Measurements from ENCODE around the gene FHIT. TPM values are rescaled to one million over a fixed set of nuclear protein-coding genes. Genes with fewer than 3 reads are reported as not detected.

FHIT gene
- polyA plus RNA-seq, 1 of the 3 experiments (the other 2 are of a cell fraction): 0.41 TPM

DNA sequence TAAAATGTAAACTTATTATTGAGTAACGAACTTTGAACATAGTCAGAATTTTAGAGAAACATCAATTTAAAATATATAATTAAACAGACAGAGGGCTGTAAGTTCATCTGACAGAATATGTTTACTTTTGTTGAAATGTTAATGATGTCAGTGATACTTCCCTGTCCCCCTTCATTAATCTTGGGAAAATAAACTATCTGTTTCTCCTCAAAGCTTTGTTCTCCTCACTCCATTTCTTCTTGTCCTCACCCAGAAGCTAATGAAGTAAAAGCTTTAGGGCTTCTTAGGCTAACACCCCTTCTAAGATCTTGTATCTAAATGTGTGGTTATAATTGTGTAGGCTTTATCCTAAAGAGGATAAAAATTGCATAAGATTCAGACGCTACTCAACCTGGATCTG, 1031.8 kb downstream of the FHIT start:
- H3K27ac ChIP-seq (ENCODE audit: low read depth in 2 of 2, low read length in 1 of 2): no peak overlapping the region
- no peaks in the 10 kb centered on the region; a peak in 1 of 4 replicates for H3K4me1 ChIP-seq (ENCODE audit: control insufficient read depth in 1 of 2, insufficient read depth in 2 of 2, low read depth in 1 of 2, low read length in 1 of 2)
- no peaks in the 10 kb centered on the region for H3K9me3 ChIP-seq
- CTCF ChIA-PET: no interaction called here
- TF ChIP-seq YY1 (IDR thresholded peaks at IDR 0.05; ENCODE audit: low read depth) (no peak), TEAD4 (IDR thresholded peaks at IDR 0.05; ENCODE audit: borderline replicate concordance, insufficient read depth) (no peak), PBX3 (IDR thresholded peaks at IDR 0.05) (no peak)
- no peaks in the 10 kb centered on the region for H3K27me3 ChIP-seq (ENCODE audit: insufficient read depth)
- no peaks in the 10 kb centered on the region for H3K36me3 ChIP-seq (replicated peaks in 1 of 2; ENCODE audit: control insufficient read depth in 1 of 2, insufficient read depth in 2 of 2, low read length in 1 of 2)
- no peak overlapping the region for H3K4me3 ChIP-seq (ENCODE audit: low read depth in 2 of 2, low read length in 1 of 2)
- no peak for DNase-seq
- POLR2A ChIA-PET: no interaction called here
- no peak overlapping the region for H2AFZ ChIP-seq (ENCODE audit: low read depth)
- no peaks in the 10 kb centered on the region for H4K20me1 ChIP-seq (ENCODE audit: insufficient read depth)
- no peak overlapping the region for H3K9ac ChIP-seq
- no peak overlapping the region for H3K4me2 ChIP-seq
- WGBS (ENCODE audit: low lambda C conversion rate): 45% methylated on average over 2 of the region's 2 CpGs
- H3K9me2 ChIP-seq: no peaks in the 10 kb centered on the region; the same call in 1 of the 2 replicates
- no peaks in the 10 kb centered on the region for H3K79me2 ChIP-seq (ENCODE audit: insufficient read depth)
- H3F3A ChIP-seq (replicated peaks; ENCODE audit: insufficient read depth): no peaks in the 10 kb centered on the region

GRCh38 chr3:60217156-60217911, 1033.9 kb downstream of the FHIT start:
- Histone ChIP-seq H3K79me2 (ENCODE audit: insufficient read depth) (no peaks in the 10 kb centered on the region), H3K4me3 (ENCODE audit: low read depth in 2 of 2, low read length in 1 of 2) (no peak overlapping the region), H3K9me2 (no peaks in the 10 kb centered on the region; the same call in 1 of the 2 replicates), H4K20me1 (ENCODE audit: insufficient read depth) (no peaks in the 10 kb centered on the region), H3K4me1 (ENCODE audit: control insufficient read depth in 1 of 2, insufficient read depth in 2 of 2, low read depth in 1 of 2, low read length in 1 of 2) (no peaks in the 10 kb centered on the region; a peak in 1 of 4 replicates), H3K27ac (ENCODE audit: low read depth in 2 of 2, low read length in 1 of 2) (no peak overlapping the region), H3F3A (replicated peaks; ENCODE audit: insufficient read depth) (no peaks in the 10 kb centered on the region), H3K36me3 (replicated peaks in 1 of 2; ENCODE audit: control insufficient read depth in 1 of 2, insufficient read depth in 2 of 2, low read length in 1 of 2) (no peaks in the 10 kb centered on the region), H3K4me2 (no peak overlapping the region), H2AFZ (ENCODE audit: low read depth) (no peak overlapping the region), H3K27me3 (ENCODE audit: insufficient read depth) (no peaks in the 10 kb centered on the region), H3K9me3 (no peaks in the 10 kb centered on the region), H3K9ac (no peak overlapping the region)
- ChIA-PET POLR2A (no interaction called here), CTCF (no interaction called here)
- TF ChIP-seq MAX (IDR thresholded peaks at IDR 0.05; ENCODE audit: low read depth) (no peak), RFX5 (IDR thresholded peaks at IDR 0.05; ENCODE audit: low read length) (no peak), EP300 (IDR thresholded peaks at IDR 0.05; ENCODE audit: borderline replicate concordance in 1 of 2, low read depth in 1 of 2, low read length in 1 of 2) (no peak), RAD21 (IDR thresholded peaks at IDR 0.05; ENCODE audit: low read length) (no peak), SIN3A (IDR thresholded peaks at IDR 0.05; ENCODE audit: borderline replicate concordance, low read depth, low read length) (no peak), CHD2 (IDR thresholded peaks at IDR 0.05; ENCODE audit: low read length, partially characterized antibody) (no peak), RCOR1 (IDR thresholded peaks at IDR 0.05; ENCODE audit: low read length) (no peak), FOSL2 (IDR thresholded peaks at IDR 0.05; ENCODE audit: borderline replicate concordance, low read depth) (no peak), FOXM1 (IDR thresholded peaks at IDR 0.05; ENCODE audit: low read depth) (no peak), CTCF (IDR thresholded peaks at IDR 0.05) (no peak), MXI1 (IDR thresholded peaks at IDR 0.05; ENCODE audit: low read depth, low read length) (no peak), GABPA (IDR thresholded peaks at IDR 0.05; ENCODE audit: low read depth) (no peak)
- TF ChIP-seq, protein P1, sequence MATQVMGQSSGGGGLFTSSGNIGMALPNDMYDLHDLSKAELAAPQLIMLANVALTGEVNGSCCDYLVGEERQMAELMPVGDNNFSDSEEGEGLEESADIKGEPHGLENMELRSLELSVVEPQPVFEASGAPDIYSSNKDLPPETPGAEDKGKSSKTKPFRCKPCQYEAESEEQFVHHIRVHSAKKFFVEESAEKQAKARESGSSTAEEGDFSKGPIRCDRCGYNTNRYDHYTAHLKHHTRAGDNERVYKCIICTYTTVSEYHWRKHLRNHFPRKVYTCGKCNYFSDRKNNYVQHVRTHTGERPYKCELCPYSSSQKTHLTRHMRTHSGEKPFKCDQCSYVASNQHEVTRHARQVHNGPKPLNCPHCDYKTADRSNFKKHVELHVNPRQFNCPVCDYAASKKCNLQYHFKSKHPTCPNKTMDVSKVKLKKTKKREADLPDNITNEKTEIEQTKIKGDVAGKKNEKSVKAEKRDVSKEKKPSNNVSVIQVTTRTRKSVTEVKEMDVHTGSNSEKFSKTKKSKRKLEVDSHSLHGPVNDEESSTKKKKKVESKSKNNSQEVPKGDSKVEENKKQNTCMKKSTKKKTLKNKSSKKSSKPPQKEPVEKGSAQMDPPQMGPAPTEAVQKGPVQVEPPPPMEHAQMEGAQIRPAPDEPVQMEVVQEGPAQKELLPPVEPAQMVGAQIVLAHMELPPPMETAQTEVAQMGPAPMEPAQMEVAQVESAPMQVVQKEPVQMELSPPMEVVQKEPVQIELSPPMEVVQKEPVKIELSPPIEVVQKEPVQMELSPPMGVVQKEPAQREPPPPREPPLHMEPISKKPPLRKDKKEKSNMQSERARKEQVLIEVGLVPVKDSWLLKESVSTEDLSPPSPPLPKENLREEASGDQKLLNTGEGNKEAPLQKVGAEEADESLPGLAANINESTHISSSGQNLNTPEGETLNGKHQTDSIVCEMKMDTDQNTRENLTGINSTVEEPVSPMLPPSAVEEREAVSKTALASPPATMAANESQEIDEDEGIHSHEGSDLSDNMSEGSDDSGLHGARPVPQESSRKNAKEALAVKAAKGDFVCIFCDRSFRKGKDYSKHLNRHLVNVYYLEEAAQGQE (IDR thresholded peaks at IDR 0.05; ENCODE audit: low read depth, low read length): no peak
- DNase-seq: no peak
- 31% methylated on average over 3 of the region's 3 CpGs for WGBS (ENCODE audit: low lambda C conversion rate)
